ENCODE results near the gene ZBED2. TPM values are rescaled to one million over a fixed set of nuclear protein-coding genes. Genes with fewer than 3 reads are reported as not detected.
"Not testable (repeated sequence)": the region's sequence is repeated elsewhere in the genome, so short reads cannot be mapped to it uniquely, and the experiment has no call there.

Gene ZBED2
- total RNA-seq = not detected

GRCh38 chr3:111595232-111595631 is at the start of gene ZBED2:
TSS of gene ZBED2 (minus strand) at chr3:111595346. CDS start at chr3:111594201, 1,145 bp downstream.
- no peak for TF ChIP-seq POLR2A (IDR thresholded peaks at IDR 0.05)
- TF ChIP-seq CTCF (IDR thresholded peaks at IDR 0.05) = no peak
- Histone ChIP-seq H3K36me3 (replicated peaks in 1 of 2; ENCODE audit: insufficient read depth in 1 of 2, low read depth in 2 of 2) (no peaks in the 10 kb centered on the region), H3K4me1 (no peaks in the 10 kb centered on the region), H3K4me3 (no peak within 1 kb of the TSS), H3K27me3 (no peaks in the 10 kb centered on the region), H3K27ac (no peak within 1 kb of the TSS), H3K9me3 (no peaks in the 10 kb centered on the region)
- no peak for DNase-seq
- no peak for ATAC-seq
- WGBS, 2 donors = 85 to 92% methylated on average over 2 of the region's 2 CpGs
- intact Hi-C loops (cut with DNase I) = no loop called here

- WGBS, 2 donors = 88 to 97% methylated on average over 3 to 4 of the region's 4 CpGs
These were observed 44.2 kb upstream of the ZBED2 start for GRCh38 chr3:111639316-111639715.

GRCh38 chr3:111636366-111636885 is 41.3 kb upstream of the ZBED2 start:
- no peak for TF ChIP-seq POLR2A (IDR thresholded peaks at IDR 0.05)
- TF ChIP-seq CTCF (IDR thresholded peaks at IDR 0.05) = no peak
- DNase-seq (no peak), ATAC-seq (no peak)
- no peak overlapping the region for H3K4me3 ChIP-seq
- no peaks in the 10 kb centered on the region for H3K4me1 ChIP-seq
- intact Hi-C loops (cut with DNase I) = no loop called here
- WGBS, 2 donors = 73 to 81% methylated on average over 4 of the region's 4 CpGs
- no peaks in the 10 kb centered on the region for H3K9me3 ChIP-seq
- no peak overlapping the region for H3K27ac ChIP-seq
- no peaks in the 10 kb centered on the region for H3K36me3 ChIP-seq (replicated peaks in 1 of 2; ENCODE audit: insufficient read depth in 1 of 2, low read depth in 2 of 2)
- no peaks in the 10 kb centered on the region for H3K27me3 ChIP-seq

More at GRCh38 chr3:111639316-111639715, 44.2 kb upstream of the ZBED2 start:
- DNase-seq (no peak), ATAC-seq (no peak)
- Histone ChIP-seq H3K27me3 (no peaks in the 10 kb centered on the region), H3K4me3 (no peak overlapping the region), H3K9me3 (no peaks in the 10 kb centered on the region), H3K27ac (no peak overlapping the region), H3K36me3 (replicated peaks in 1 of 2; ENCODE audit: insufficient read depth in 1 of 2, low read depth in 2 of 2) (no peaks in the 10 kb centered on the region), H3K4me1 (no peaks in the 10 kb centered on the region)
- intact Hi-C loops (cut with DNase I) = no loop called here
- TF ChIP-seq POLR2A (IDR thresholded peaks at IDR 0.05) (no peak), CTCF (IDR thresholded peaks at IDR 0.05) (no peak)

- WGBS, 2 donors = 52 to 56% methylated on average over 2 of the region's 2 CpGs
These were observed 40.3 kb upstream of the ZBED2 start for GRCh38 chr3:111635403-111635802.

GRCh38 chr3:111630638-111631037 is 35.5 kb upstream of the ZBED2 start:
- H3K4me3 ChIP-seq; ATAC-seq; intact Hi-C loops (cut with DNase I); H3K27ac ChIP-seq; H3K4me1 ChIP-seq; DNase-seq; H3K36me3 ChIP-seq (replicated peaks in 1 of 2; ENCODE audit: insufficient read depth in 1 of 2, low read depth in 2 of 2); H3K9me3 ChIP-seq; H3K27me3 ChIP-seq: not testable (repeated sequence)

More at GRCh38 chr3:111635403-111635802, 40.3 kb upstream of the ZBED2 start:
- no peak for ATAC-seq
- no peaks in the 10 kb centered on the region for H3K27me3 ChIP-seq
- no peaks in the 10 kb centered on the region for H3K9me3 ChIP-seq
- intact Hi-C loops (cut with DNase I) = no loop called here
- DNase-seq = no peak
- no peaks in the 10 kb centered on the region for H3K36me3 ChIP-seq (replicated peaks in 1 of 2; ENCODE audit: insufficient read depth in 1 of 2, low read depth in 2 of 2)
- no peak overlapping the region for H3K4me3 ChIP-seq
- TF ChIP-seq POLR2A (IDR thresholded peaks at IDR 0.05) (no peak), CTCF (IDR thresholded peaks at IDR 0.05) (no peak)
- H3K4me1 ChIP-seq = no peaks in the 10 kb centered on the region
- no peak overlapping the region for H3K27ac ChIP-seq

GRCh38 chr3:111629018-111629417 is 33.9 kb upstream of the ZBED2 start:
- H3K27me3 ChIP-seq; H3K4me3 ChIP-seq; H3K9me3 ChIP-seq; H3K36me3 ChIP-seq (replicated peaks in 1 of 2; ENCODE audit: insufficient read depth in 1 of 2, low read depth in 2 of 2); DNase-seq; ATAC-seq; H3K4me1 ChIP-seq; intact Hi-C loops (cut with DNase I); H3K27ac ChIP-seq: not testable (repeated sequence)
- 97 to 100% methylated on average over 1 of the region's 1 CpG for WGBS, 2 donors

Data from body of pancreas (tissue), 4 donors.